Retinal pigment epithelial cell (primary cell): ENCODE results near the gene ZFP1.

Experiments used
- DNase-seq: peaks from one replicate; pipeline ENCODE4 v3.0.0-alpha.2; 2010; ENCODE audit warnings: low read depth
- H3K4me3 ChIP-seq: 2 replicates; pipeline ENCODE4 v1.5.1; 2011; ENCODE audit warnings: mild to moderate bottlenecking, low read length, control low read depth, moderate library complexity
- CTCF ChIP-seq: conservative IDR thresholded peaks from 2 replicates; pipeline ENCODE4 v1.5.1; 2011; ENCODE audit warnings: low read depth, low read length, control low read depth, inconsistent platforms

Gene ZFP1

GRCh38 chr16:75148311-75149195, at the start of gene ZFP1:
Gene ZFP1 (plus strand): TSS chr16:75148524. CDS start chr16:75152952, 4,428 bp downstream.
- H3K4me3 ChIP-seq: peak within 1 kb of the TSS; percentile 91
- DNase-seq: peak; percentile 72
- TF ChIP-seq CTCF: no peak

GRCh38 chr16:75099075-75099667, 49.2 kb upstream of the ZFP1 start:
- no peak overlapping the region for H3K4me3 ChIP-seq
- no peak for DNase-seq
- no peak for TF ChIP-seq CTCF

GRCh38 chr16:75099738-75100602, 48.4 kb upstream of the ZFP1 start:
- H3K4me3 ChIP-seq: no peak overlapping the region
- no peak for DNase-seq
- no peak for TF ChIP-seq CTCF

- TF ChIP-seq CTCF: no peak
- H3K4me3 ChIP-seq: no peak overlapping the region
- no peak for DNase-seq
Observed at GRCh38 chr16:75100603-75100990, 47.7 kb upstream of the ZFP1 start.

GRCh38 chr16:75101635-75102034, 46.7 kb upstream of the ZFP1 start:
- TF ChIP-seq CTCF: no peak
- H3K4me3 ChIP-seq: no peak overlapping the region
- no peak for DNase-seq

GRCh38 chr16:75102595-75102994, 45.7 kb upstream of the ZFP1 start:
- no peak overlapping the region for H3K4me3 ChIP-seq
- no peak for TF ChIP-seq CTCF
- DNase-seq: no peak
